Body of pancreas (tissue), 4 donors: Measurements from ENCODE around the gene DNAJC3. TPM values are rescaled to one million over a fixed set of nuclear protein-coding genes. Genes with fewer than 3 reads are reported as not detected.

Experiments
- ATAC-seq: fragments of 150-250 bp; one replicate; pipeline ENCODE4 v1.9.1; 2016
- DNase-seq, 4 donors: peaks; one replicate each; pipeline ENCODE4 v3.0.0-alpha.2; 2019
- H3K27ac ChIP-seq, 4 donors: fragments of 200-600 bp; sonication (generic); 1 replicate in 3 of 4; 2 replicates in 1 of 4; pipeline versions ENCODE4 v1.5.1 to v1.6.1; 2016 to 2019; ENCODE audit warnings: mild to moderate bottlenecking in 1 of 4, mixed read lengths in 1 of 4, moderate library complexity in 1 of 4
- H3K27me3 ChIP-seq, 2 donors: fragments of 200-600 bp; sonication (generic); one replicate each; pipeline ENCODE4 v1.6.0; 2016; ENCODE audit warnings: mild to moderate bottlenecking in 1 of 2
- H3K36me3 ChIP-seq, 2 donors: fragments of 200-600 bp; sonication (generic); replicated peaks in 1 of 2; 2 replicates each; pipeline ENCODE4 v1.5.1; 2016; ENCODE audit warnings: low read depth in 2 of 2; ENCODE audit not compliant: insufficient read depth in 1 of 2
- H3K4me1 ChIP-seq: fragments of 200-600 bp; sonication (generic); one replicate; pipeline ENCODE4 v1.6.0; 2016
- H3K4me3 ChIP-seq, 2 donors: fragments of 200-600 bp; sonication (generic); 1 replicate in 1 of 2; 2 replicates in 1 of 2; pipeline ENCODE4 v1.5.1; 2016 to 2019
- H3K9me3 ChIP-seq, 3 donors: fragments of 200-600 bp; sonication (generic); 1 replicate in 2 of 3; 2 replicates in 1 of 3; pipeline ENCODE4 v1.5.1; 2016
- POLR2A ChIP-seq, 3 donors: fragments of 450-650 bp; IDR thresholded peaks; one replicate each; pipeline ENCODE4 v1.6.1; 2016; ENCODE audit warnings: antibody characterized with exemption in 3 of 3, mild to moderate bottlenecking in 2 of 3
- WGBS, 2 donors: methylation state at CpG; one replicate each; pipeline ENCODE4 v1.1.5; 2017; 5-methylcytosine and 5-hydroxymethylcytosine counted together
- intact Hi-C: fragments of 100-400 bp; cut with DNase I; formaldehyde crosslinking; loops from one replicate; pipeline ENCODE4 v1.15.1; 2023
- total RNA-seq, 2 donors: library from RNA; depleted of rRNA; stranded (reverse); fragments of >200 nt; gene quantifications; one replicate each; pipeline ENCODE4 v1.1.0, GENCODE V29; 2016
- TF ChIP-seq, protein P1 (sequence below), 7 experiments: fragments of 450-650 bp in 4 of 7; fragments of 200-600 bp in 3 of 7; sonication (generic) in 3 of 7; IDR thresholded peaks; one replicate each; pipeline ENCODE4 v1.5.1; 2016 to 2019; ENCODE audit warnings: antibody characterized with exemption in 7 of 7

DNAJC3 gene
- total RNA-seq, 2 donors from 2014 or later, result 40.2 to 52.1 TPM

GRCh38 chr13:95697052-95697680, 20.2 kb downstream of the DNAJC3 start:
- H3K36me3 ChIP-seq, result no peaks in the 10 kb centered on the region
- no peak for DNase-seq
- no peaks in the 10 kb centered on the region for H3K27me3 ChIP-seq
- H3K4me1 ChIP-seq, result peaks cover 31% of the 10 kb centered on the region
- no peak for ATAC-seq
- WGBS, 2 donors, result 89 to 91% methylated on average over 6 of the region's 6 CpGs
- no peak overlapping the region for H3K27ac ChIP-seq
- H3K9me3 ChIP-seq, result no peaks in the 10 kb centered on the region
- TF ChIP-seq POLR2A (IDR thresholded peaks at IDR 0.05), result no peak
- TF ChIP-seq, protein P1, sequence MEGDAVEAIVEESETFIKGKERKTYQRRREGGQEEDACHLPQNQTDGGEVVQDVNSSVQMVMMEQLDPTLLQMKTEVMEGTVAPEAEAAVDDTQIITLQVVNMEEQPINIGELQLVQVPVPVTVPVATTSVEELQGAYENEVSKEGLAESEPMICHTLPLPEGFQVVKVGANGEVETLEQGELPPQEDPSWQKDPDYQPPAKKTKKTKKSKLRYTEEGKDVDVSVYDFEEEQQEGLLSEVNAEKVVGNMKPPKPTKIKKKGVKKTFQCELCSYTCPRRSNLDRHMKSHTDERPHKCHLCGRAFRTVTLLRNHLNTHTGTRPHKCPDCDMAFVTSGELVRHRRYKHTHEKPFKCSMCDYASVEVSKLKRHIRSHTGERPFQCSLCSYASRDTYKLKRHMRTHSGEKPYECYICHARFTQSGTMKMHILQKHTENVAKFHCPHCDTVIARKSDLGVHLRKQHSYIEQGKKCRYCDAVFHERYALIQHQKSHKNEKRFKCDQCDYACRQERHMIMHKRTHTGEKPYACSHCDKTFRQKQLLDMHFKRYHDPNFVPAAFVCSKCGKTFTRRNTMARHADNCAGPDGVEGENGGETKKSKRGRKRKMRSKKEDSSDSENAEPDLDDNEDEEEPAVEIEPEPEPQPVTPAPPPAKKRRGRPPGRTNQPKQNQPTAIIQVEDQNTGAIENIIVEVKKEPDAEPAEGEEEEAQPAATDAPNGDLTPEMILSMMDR (IDR thresholded peaks at IDR 0.05), result no peak
- intact Hi-C loops, result no loop called here
- no peak overlapping the region for H3K4me3 ChIP-seq

DNA sequence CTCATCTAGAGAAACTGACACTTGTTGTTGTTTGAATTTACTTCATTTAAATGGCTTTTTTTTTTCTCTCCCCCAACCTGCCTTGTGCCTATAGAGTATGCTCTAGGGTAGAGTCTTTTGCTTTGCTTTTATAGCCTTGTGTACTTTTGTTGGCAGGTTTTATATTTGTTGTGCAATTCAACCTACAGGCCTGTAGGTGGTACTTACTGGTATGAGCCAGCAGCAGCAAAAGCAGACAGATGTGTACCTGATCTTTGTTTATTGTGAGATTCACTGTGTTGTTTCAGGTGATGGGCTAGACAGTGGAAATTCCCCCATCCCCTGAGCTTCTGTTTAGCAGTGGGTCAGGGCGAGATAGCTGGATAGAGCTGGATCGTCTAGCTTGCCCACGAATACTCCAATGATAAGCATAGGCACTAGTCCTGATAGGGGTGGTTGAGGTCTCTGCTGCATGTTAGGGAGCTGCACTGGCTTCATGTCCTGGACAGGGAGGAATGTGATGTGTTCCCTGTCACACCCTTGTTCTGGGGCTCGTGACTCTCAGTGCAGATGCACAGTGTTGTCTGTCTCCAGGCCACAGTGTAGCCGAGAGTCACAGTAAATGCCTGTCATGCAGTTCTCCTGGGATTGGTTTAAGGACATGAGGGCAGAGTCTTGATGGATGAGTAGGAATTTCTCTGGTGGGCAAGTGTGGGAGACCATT, 21.3 kb downstream of the DNAJC3 start:
- Histone ChIP-seq H3K9me3 (no peaks in the 10 kb centered on the region), H3K27me3 (no peaks in the 10 kb centered on the region), H3K27ac (no peak overlapping the region), H3K4me3 (no peak overlapping the region), H3K4me1 (peaks cover 39% of the 10 kb centered on the region), H3K36me3 (no peaks in the 10 kb centered on the region)
- no peak for TF ChIP-seq POLR2A (IDR thresholded peaks at IDR 0.05)
- TF ChIP-seq, protein P1 (IDR thresholded peaks at IDR 0.05), result peak in 3 of 7 experiments; percentile 11 to 19 (median 15)
- intact Hi-C loops, result no loop called here
- WGBS, 2 donors, result 53 to 58% methylated on average over 5 of the region's 5 CpGs
- DNase-seq, result no peak
- ATAC-seq, result peak; percentile 38

DNA sequence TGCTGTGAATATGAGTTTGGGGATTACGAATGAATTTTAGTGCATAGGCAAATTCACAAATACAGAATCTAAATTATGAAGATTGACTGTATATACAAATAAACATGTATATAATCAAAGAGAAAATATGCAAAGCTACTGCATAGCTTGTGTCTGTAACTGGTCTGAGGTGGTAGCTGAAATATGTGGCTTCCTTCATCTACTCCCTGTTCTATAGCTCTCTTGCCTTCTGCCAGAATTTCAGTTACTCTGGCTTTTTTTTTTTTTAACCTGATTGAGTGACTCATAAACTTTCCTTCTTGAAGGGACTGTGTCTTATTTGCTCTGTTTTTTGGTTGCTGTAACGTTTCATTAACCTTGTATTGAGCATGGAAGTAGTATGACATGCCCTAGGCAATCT, 26.6 kb downstream of the DNAJC3 start:
- Histone ChIP-seq H3K9me3 (no peaks in the 10 kb centered on the region), H3K27me3 (no peaks in the 10 kb centered on the region), H3K36me3 (no peaks in the 10 kb centered on the region), H3K4me1 (peaks cover 63% of the 10 kb centered on the region), H3K4me3 (no peak overlapping the region), H3K27ac (no peak overlapping the region)
- intact Hi-C loops, result no loop called here
- DNase-seq, result no peak
- TF ChIP-seq, protein P1 (IDR thresholded peaks at IDR 0.05), result no peak
- TF ChIP-seq POLR2A (IDR thresholded peaks at IDR 0.05), result no peak
- 54 to 63% methylated on average over 2 of the region's 2 CpGs for WGBS, 2 donors
- ATAC-seq, result no peak

- Histone ChIP-seq H3K4me3 (no peak overlapping the region), H3K9me3 (no peaks in the 10 kb centered on the region), H3K36me3 (no peaks in the 10 kb centered on the region), H3K27ac (peak overlapping the region in 1 of 4 donors; percentile 34), H3K27me3 (no peaks in the 10 kb centered on the region), H3K4me1 (peaks cover 55% of the 10 kb centered on the region)
- peak; percentile 86 for ATAC-seq
- peak; percentile 58 to 73 (median 62) for DNase-seq
- intact Hi-C loops, result no loop called here
- WGBS, 2 donors, result 47 to 48% methylated on average over 3 of the region's 3 CpGs
- TF ChIP-seq, protein P1 (IDR thresholded peaks at IDR 0.05), result peak in 5 of 7 experiments; percentile 18 to 52 (median 49)
- no peak for TF ChIP-seq POLR2A (IDR thresholded peaks at IDR 0.05)
Observed at GRCh38 chr13:95704510-95704909, 27.6 kb downstream of the DNAJC3 start.
